DND-41 (cell line): ENCODE results near the gene ART5.

ENCODE experiments used
- ATAC-seq: fragments of 200-7000 bp; cut with Tn5 transposase; 3 replicates; pipeline ENCODE4 v1.9.1; 2021; ENCODE audit warnings: low read depth; ENCODE audit not compliant: insufficient read depth
- DNase-seq: peaks from one replicate; pipeline ENCODE4 v3.0.0-alpha.2; 2020
- H2AFZ ChIP-seq: 2 replicates; pipeline ENCODE4 v1.6.0; 2012; ENCODE audit warnings: low read depth, low read length
- H3K27ac ChIP-seq: 2 replicates; pipeline ENCODE4 v1.5.1; 2012; ENCODE audit warnings: low read length, inconsistent platforms
- H3K27me3 ChIP-seq: fragments of 200-600 bp; sonication (generic); 2 replicates; pipeline ENCODE4 v1.6.0; 2012; ENCODE audit warnings: low read length, mild to moderate bottlenecking, inconsistent platforms; ENCODE audit not compliant: insufficient read depth, poor library complexity
- H3K36me3 ChIP-seq: 2 replicates; pipeline ENCODE4 v1.5.1; 2012; ENCODE audit warnings: low read length, inconsistent platforms; ENCODE audit not compliant: insufficient read depth
- H3K4me1 ChIP-seq: 2 replicates; pipeline ENCODE4 v1.5.1; 2012; ENCODE audit warnings: mild to moderate bottlenecking, low read length; ENCODE audit not compliant: insufficient read depth
- H3K4me2 ChIP-seq: 2 replicates; pipeline ENCODE4 v1.6.0; 2012; ENCODE audit warnings: mild to moderate bottlenecking, moderate library complexity, low read length, inconsistent platforms; ENCODE audit not compliant: insufficient read depth
- H3K4me3 ChIP-seq, 2 experiments: fragments of 200-600 bp in 1 of 2; shearing (Covaris generic) in 1 of 2; 2 replicates each; pipeline ENCODE4 v1.5.1; 2012 to 2016; ENCODE audit warnings: inconsistent platforms in 2 of 2, low read length in 2 of 2, mild to moderate bottlenecking in 2 of 2, low read depth in 1 of 2, moderate library complexity in 1 of 2
- H3K79me2 ChIP-seq: 2 replicates; pipeline ENCODE4 v1.6.0; 2012; ENCODE audit warnings: low read length, inconsistent platforms; ENCODE audit not compliant: insufficient read depth
- H3K9ac ChIP-seq: 2 replicates; pipeline ENCODE4 v1.6.0; 2012; ENCODE audit warnings: low read depth, mild to moderate bottlenecking, inconsistent platforms, low read length, moderate library complexity
- H3K9me3 ChIP-seq: 2 replicates; pipeline ENCODE4 v1.5.1; 2012; ENCODE audit warnings: low read length, moderate library complexity, mild to moderate bottlenecking, inconsistent platforms; ENCODE audit not compliant: insufficient read depth, severe bottlenecking
- H4K20me1 ChIP-seq: 2 replicates; pipeline ENCODE4 v1.6.0; 2012; ENCODE audit warnings: low read length; ENCODE audit not compliant: insufficient read depth
- EZH2 ChIP-seq: IDR thresholded peaks from 3 replicates; pipeline ENCODE4 v1.6.1; 2012; ENCODE audit warnings: borderline replicate concordance, low read depth, mild to moderate bottlenecking, moderate library complexity, low read length, inconsistent platforms; ENCODE audit not compliant: severe bottlenecking
- TF ChIP-seq, protein P1 (sequence below): IDR thresholded peaks from 2 replicates; pipeline ENCODE4 v1.5.1; 2012; ENCODE audit warnings: borderline replicate concordance, low read length, moderate library complexity, mild to moderate bottlenecking; ENCODE audit not compliant: poor library complexity, severe bottlenecking; ENCODE audit errors: extremely low read depth

The ART5 gene

DNA sequence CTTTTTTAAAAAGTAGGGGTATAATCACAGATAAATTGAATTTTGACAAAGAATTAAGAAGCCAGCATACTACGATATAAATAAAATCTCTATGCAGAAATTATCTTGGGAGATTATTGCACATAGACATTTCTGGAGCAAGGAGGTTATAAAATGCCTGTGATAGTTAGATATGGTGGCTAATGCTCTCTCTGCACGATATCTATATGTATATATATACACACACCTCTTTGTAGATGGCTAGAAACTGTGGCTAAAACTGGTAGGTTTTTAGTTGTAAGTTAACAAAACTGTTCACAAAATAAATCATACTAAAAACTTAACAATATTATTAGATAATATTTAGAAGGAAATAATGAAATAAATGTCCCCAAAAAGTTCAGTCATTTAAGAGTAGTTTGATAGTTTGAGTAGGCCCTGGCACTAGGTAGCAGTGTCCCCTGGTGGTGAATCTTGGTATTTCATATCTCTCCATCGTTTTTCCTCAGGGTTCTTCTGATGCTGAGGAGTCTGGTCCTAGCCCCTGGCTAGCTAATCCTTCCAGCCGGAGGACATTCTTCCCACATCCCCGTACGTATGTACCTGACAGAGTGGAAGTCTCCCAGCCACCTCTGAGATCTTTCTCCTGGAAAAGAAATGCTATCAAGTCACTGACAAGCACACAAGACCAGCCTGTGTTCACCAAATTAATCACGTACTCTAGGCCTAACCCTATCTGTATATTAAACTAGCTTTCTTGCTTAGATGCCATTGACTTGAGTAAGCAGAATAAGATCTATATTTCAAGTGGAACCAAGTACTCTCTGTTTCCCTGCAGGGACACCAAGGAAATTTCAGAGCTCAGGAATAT, 32.2 kb downstream of the ART5 start:
- no peak overlapping the region for H2AFZ ChIP-seq
- peak; percentile 27 for DNase-seq
- ATAC-seq, result peak; percentile 77

DNA sequence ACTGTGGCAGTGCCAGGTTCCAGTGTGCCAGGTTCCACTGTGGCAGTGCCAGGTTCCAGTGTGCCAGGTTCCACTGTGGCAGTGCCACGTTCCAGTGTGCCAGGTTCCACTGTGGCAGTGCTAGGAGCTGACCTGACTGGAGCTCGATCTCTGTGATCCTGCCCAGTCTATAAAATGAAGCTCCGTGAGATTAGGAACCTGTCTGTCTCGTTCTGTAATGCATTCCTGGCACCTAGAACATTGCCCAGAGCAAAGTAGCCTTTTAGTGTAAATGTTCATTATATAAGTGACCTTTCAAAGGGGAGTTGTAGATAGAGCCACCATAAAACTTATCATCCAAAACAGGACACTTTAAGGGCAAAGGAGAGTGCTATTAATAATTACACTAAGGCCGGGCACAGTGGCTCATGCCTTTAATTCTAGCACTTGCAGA, 36.0 kb downstream of the ART5 start:
- no peaks in the 10 kb centered on the region for H3K9me3 ChIP-seq
- no peak overlapping the region for H3K9ac ChIP-seq
- TF ChIP-seq, protein P1, sequence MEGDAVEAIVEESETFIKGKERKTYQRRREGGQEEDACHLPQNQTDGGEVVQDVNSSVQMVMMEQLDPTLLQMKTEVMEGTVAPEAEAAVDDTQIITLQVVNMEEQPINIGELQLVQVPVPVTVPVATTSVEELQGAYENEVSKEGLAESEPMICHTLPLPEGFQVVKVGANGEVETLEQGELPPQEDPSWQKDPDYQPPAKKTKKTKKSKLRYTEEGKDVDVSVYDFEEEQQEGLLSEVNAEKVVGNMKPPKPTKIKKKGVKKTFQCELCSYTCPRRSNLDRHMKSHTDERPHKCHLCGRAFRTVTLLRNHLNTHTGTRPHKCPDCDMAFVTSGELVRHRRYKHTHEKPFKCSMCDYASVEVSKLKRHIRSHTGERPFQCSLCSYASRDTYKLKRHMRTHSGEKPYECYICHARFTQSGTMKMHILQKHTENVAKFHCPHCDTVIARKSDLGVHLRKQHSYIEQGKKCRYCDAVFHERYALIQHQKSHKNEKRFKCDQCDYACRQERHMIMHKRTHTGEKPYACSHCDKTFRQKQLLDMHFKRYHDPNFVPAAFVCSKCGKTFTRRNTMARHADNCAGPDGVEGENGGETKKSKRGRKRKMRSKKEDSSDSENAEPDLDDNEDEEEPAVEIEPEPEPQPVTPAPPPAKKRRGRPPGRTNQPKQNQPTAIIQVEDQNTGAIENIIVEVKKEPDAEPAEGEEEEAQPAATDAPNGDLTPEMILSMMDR, result no peak
- no peak for TF ChIP-seq EZH2
- no peaks in the 10 kb centered on the region for H3K36me3 ChIP-seq
- H3K4me1 ChIP-seq, result no peaks in the 10 kb centered on the region
- ATAC-seq, result no peak
- no peak overlapping the region for H2AFZ ChIP-seq
- H3K4me3 ChIP-seq, result no peak overlapping the region
- H4K20me1 ChIP-seq, result no peaks in the 10 kb centered on the region
- H3K79me2 ChIP-seq, result no peaks in the 10 kb centered on the region
- DNase-seq, result no peak
- no peak overlapping the region for H3K27ac ChIP-seq
- H3K27me3 ChIP-seq, result peaks cover 8% of the 10 kb centered on the region
- H3K4me2 ChIP-seq, result no peak overlapping the region

More for the DNA sequence above, 32.2 kb downstream of the ART5 start:
- TF ChIP-seq EZH2, result no peak
- TF ChIP-seq, protein P1, result peak; percentile 80
- Histone ChIP-seq H3K27me3 (peaks cover 8% of the 10 kb centered on the region), H4K20me1 (no peaks in the 10 kb centered on the region), H3K9me3 (no peaks in the 10 kb centered on the region), H3K4me1 (no peaks in the 10 kb centered on the region), H3K4me3 (no peak overlapping the region), H3K9ac (no peak overlapping the region), H3K27ac (no peak overlapping the region), H3K79me2 (no peaks in the 10 kb centered on the region), H3K4me2 (no peak overlapping the region), H3K36me3 (no peaks in the 10 kb centered on the region)

DNA sequence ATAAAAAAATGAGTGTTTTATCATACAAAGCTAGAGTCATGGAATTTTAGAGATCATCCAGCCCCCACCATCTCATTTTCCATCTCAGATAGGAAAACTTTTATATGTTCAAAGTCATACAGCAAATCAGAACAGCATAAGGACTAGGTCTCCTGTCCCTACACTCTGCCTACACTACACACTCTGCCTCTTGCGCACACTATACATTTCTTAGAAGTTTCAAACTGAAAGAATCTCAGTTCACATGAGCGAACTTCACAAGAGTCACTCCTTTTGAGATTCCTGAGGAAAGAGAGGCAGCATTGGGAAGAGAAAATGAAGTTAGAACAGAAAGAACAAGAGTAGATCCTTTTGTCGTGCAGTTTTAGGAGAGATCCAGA, 36.5 kb downstream of the ART5 start:
- Histone ChIP-seq H3K79me2 (no peaks in the 10 kb centered on the region), H3K36me3 (no peaks in the 10 kb centered on the region), H3K4me2 (no peak overlapping the region), H3K9ac (no peak overlapping the region), H3K27ac (no peak overlapping the region), H3K9me3 (no peaks in the 10 kb centered on the region), H3K4me3 (no peak overlapping the region), H2AFZ (no peak overlapping the region), H3K27me3 (peaks cover 8% of the 10 kb centered on the region), H3K4me1 (no peaks in the 10 kb centered on the region), H4K20me1 (no peaks in the 10 kb centered on the region)
- TF ChIP-seq, protein P1, result no peak
- ATAC-seq, result no peak
- DNase-seq, result no peak
